AG04450 (cell line): ENCODE data around the gene ZBTB26. TPM values are rescaled to one million over a fixed set of nuclear protein-coding genes. Genes with fewer than 3 reads are reported as not detected.
"Not testable (repeated sequence)": the region's sequence is repeated elsewhere in the genome, so short reads cannot be mapped to it uniquely, and the experiment has no call there.

Experiments
- CTCF ChIA-PET: fragments of 300-600, 350-600 bp; formaldehyde crosslinking; extraction: SDS; loops from one replicate; lab custom pipeline; 2022; ENCODE audit warnings: antibody characterized with exemption, inconsistent platforms; lab: Charles Lee
- POLR2A ChIA-PET: fragments of 350-600 bp; formaldehyde crosslinking; extraction: SDS; loops from one replicate; lab custom pipeline; 2021; ENCODE audit warnings: antibody characterized with exemption, inconsistent platforms; lab: Yijun Ruan, JAX
- DNase-seq: peaks from one replicate; pipeline ENCODE4 v3.0.0-alpha.2; 2011; ENCODE audit warnings: low read depth, low spot score
- H3K27ac ChIP-seq: one replicate; pipeline ENCODE4 v1.5.1; 2012; ENCODE audit warnings: low read depth, low read length, control low read depth
- H3K27me3 ChIP-seq: one replicate; pipeline ENCODE4 v1.6.0; 2012; ENCODE audit warnings: low read length; ENCODE audit not compliant: control insufficient read depth, insufficient read depth
- H3K4me3 ChIP-seq: 2 replicates; pipeline ENCODE4 v1.5.1; 2011; ENCODE audit warnings: mild to moderate bottlenecking, low read depth, low read length, control low read depth
- H3K9me3 ChIP-seq: 2 replicates; pipeline ENCODE4 v1.5.1; 2012; ENCODE audit warnings: low read length; ENCODE audit not compliant: control insufficient read depth, insufficient read depth
- CTCF ChIP-seq: IDR thresholded peaks from 2 replicates; pipeline ENCODE4 v1.5.1; 2011; ENCODE audit warnings: low read depth, low read length, control low read depth, inconsistent platforms
- polyA plus RNA-seq: library from polyadenylated mRNA; depleted of rRNA; stranded (reverse); fragments of >200 nt; gene quantifications from 2 replicates; pipeline ENCODE4 v1.2.3, GENCODE V29; 2011

Gene ZBTB26
- polyA plus RNA-seq, 1 experiment = 9.6 TPM

- DNase-seq = peak; percentile 51
- ChIA-PET CTCF (interaction anchor here (0.6 to 2.9 kb wide), 3 partner anchors 78 to 530 kb away, joined by 3 to 13 read pairs (median 4); no protein-coding TSS in a partner anchor), POLR2A (interaction anchor here (0.5 to 2.3 kb wide), 9 partner anchors 9 to 78 kb away, joined by 3 to 14 read pairs (median 5); partner anchors contain the start of genes RABGAP1, RC3H2 and ZBTB26)
- no peaks in the 10 kb centered on the region for H3K27me3 ChIP-seq
- H3K9me3 ChIP-seq = no peaks in the 10 kb centered on the region
- H3K27ac ChIP-seq = peak within 1 kb of the TSS; percentile 89
- no peak for TF ChIP-seq CTCF
- peak within 1 kb of the TSS; percentile 92 for H3K4me3 ChIP-seq
Measured at GRCh38 chr9:122912964-122913673, 18.2 kb downstream of the ZBTB26 start, which contains the start of gene ZBTB6. ZBTB6 (minus strand) TSS chr9:122913323; CDS start chr9:122912072, 1,251 bp downstream.

- no peak for DNase-seq
- TF ChIP-seq CTCF = 0 out of 2 replicates have a peak, but pooled peaks have one; percentile 1
- Histone ChIP-seq H3K9me3 (no peaks in the 10 kb centered on the region), H3K27me3 (no peaks in the 10 kb centered on the region), H3K27ac (peak overlapping the region; percentile 89), H3K4me3 (peak overlapping the region; percentile 92)
- ChIA-PET CTCF (interaction anchor here (2.9 kb wide), 1 partner anchor 79 kb away, joined by 13 read pairs; no protein-coding TSS in a partner anchor), POLR2A (interaction anchor here (0.5 to 2.3 kb wide), 9 partner anchors 8 to 741 kb away, joined by 3 to 14 read pairs (median 5); partner anchors contain the start of genes RABGAP1, RC3H2 and ZBTB26)
Measured at GRCh38 chr9:122912671-122912963, 18.7 kb downstream of the ZBTB26 start.

- POLR2A ChIA-PET = interaction anchor here (1.5 to 1.6 kb wide), 2 partner anchors 34 to 71 kb away, joined by 4 to 8 read pairs; partner anchors contain the start of gene RABGAP1
- not testable (repeated sequence) for H3K4me3 ChIP-seq, H3K9me3 ChIP-seq
Measured at GRCh38 chr9:122906122-122906521, 25.2 kb downstream of the ZBTB26 start.

GRCh38 chr9:122904823-122905710, 26.2 kb downstream of the ZBTB26 start, which contains the start of gene RC3H2:
RC3H2 (minus strand) TSS chr9:122905359; CDS start chr9:122897509, 7,850 bp downstream.
- POLR2A ChIA-PET = interaction anchor here (0.7 to 3.0 kb wide), 8 partner anchors 8 to 459 kb away, joined by 3 to 14 read pairs (median 4); partner anchors contain the start of genes PDCL, RABGAP1 and ZBTB6
- peak within 1 kb of the TSS; percentile 82 for H3K4me3 ChIP-seq
- H3K9me3 ChIP-seq = no peaks in the 10 kb centered on the region
- DNase-seq = peak; percentile 100
- CTCF ChIA-PET = interaction anchor here (0.6 to 3.6 kb wide), 2 partner anchors 86 to 1520 kb away, joined by 3 to 16 read pairs; no protein-coding TSS in a partner anchor
- peak within 1 kb of the TSS; percentile 69 for H3K27ac ChIP-seq
- TF ChIP-seq CTCF = no peak
- H3K27me3 ChIP-seq = no peaks in the 10 kb centered on the region

More at GRCh38 chr9:122906122-122906521, 25.2 kb downstream of the ZBTB26 start:
- H3K27me3 ChIP-seq, H3K27ac ChIP-seq, DNase-seq, CTCF ChIA-PET: not testable (repeated sequence)

- H3K27me3 ChIP-seq = no peaks in the 10 kb centered on the region
- DNase-seq = no peak
- ChIA-PET CTCF (interaction anchor here (3.6 kb wide), 1 partner anchor 87 kb away, joined by 16 read pairs; no protein-coding TSS in a partner anchor), POLR2A (interaction anchor here (0.7 to 3.0 kb wide), 6 partner anchors 9 to 87 kb away, joined by 4 to 14 read pairs (median 4); partner anchors contain the start of genes RABGAP1 and ZBTB6)
- peak overlapping the region; percentile 82 for H3K4me3 ChIP-seq
- no peaks in the 10 kb centered on the region for H3K9me3 ChIP-seq
- H3K27ac ChIP-seq = peak overlapping the region; percentile 69
- no peak for TF ChIP-seq CTCF
Measured at GRCh38 chr9:122904466-122904822, 26.9 kb downstream of the ZBTB26 start.
